GM13977 (cell line): ENCODE data around the gene TEP1.

Experiments
- DNase-seq: peaks from one replicate; pipeline ENCODE4 v3.0.0; 2012; ENCODE audit warnings: low spot score
- in situ Hi-C: fragments of 300-500 bp; cut with MboI; formaldehyde crosslinking; loops from one replicate; pipeline ENCODE4 v1.12.0; 2022; ENCODE audit warnings: low sequenced_read_pairs, low pct_unique_long_range_greater_than_20kb, mixed read lengths, inconsistent platforms; ENCODE audit not compliant: unreplicated experiment
- TF ChIP-seq, protein P1 (sequence below): IDR thresholded peaks from 2 replicates; pipeline ENCODE4 v1.5.1; 2012; ENCODE audit warnings: mild to moderate bottlenecking, control low read depth; ENCODE audit not compliant: insufficient read depth; ENCODE audit errors: extremely low read depth, missing control alignments

TEP1 gene

DNA sequence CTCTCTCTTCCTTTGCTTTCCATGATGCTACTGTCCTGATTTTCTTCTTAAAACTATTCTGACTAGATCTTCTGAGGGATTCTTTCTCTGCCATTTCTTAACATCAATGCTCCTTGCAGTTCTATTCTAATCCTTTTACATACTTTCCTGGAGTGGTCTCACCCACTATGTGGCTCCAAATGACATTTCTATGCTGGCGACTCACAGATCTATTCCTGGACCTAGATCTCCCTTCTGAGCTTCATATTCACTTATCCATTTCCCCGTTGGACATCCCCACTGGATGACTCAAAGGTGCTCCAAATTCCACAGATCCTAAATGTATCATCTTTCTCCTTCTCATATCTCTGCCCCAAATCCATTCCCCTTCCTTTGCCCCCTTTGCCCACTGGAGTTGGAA, 4.1 kb downstream of the TEP1 start:
- in situ Hi-C loops, result no loop called here
- TF ChIP-seq, protein P1, sequence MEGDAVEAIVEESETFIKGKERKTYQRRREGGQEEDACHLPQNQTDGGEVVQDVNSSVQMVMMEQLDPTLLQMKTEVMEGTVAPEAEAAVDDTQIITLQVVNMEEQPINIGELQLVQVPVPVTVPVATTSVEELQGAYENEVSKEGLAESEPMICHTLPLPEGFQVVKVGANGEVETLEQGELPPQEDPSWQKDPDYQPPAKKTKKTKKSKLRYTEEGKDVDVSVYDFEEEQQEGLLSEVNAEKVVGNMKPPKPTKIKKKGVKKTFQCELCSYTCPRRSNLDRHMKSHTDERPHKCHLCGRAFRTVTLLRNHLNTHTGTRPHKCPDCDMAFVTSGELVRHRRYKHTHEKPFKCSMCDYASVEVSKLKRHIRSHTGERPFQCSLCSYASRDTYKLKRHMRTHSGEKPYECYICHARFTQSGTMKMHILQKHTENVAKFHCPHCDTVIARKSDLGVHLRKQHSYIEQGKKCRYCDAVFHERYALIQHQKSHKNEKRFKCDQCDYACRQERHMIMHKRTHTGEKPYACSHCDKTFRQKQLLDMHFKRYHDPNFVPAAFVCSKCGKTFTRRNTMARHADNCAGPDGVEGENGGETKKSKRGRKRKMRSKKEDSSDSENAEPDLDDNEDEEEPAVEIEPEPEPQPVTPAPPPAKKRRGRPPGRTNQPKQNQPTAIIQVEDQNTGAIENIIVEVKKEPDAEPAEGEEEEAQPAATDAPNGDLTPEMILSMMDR, result no peak
- DNase-seq, result no peak

DNA sequence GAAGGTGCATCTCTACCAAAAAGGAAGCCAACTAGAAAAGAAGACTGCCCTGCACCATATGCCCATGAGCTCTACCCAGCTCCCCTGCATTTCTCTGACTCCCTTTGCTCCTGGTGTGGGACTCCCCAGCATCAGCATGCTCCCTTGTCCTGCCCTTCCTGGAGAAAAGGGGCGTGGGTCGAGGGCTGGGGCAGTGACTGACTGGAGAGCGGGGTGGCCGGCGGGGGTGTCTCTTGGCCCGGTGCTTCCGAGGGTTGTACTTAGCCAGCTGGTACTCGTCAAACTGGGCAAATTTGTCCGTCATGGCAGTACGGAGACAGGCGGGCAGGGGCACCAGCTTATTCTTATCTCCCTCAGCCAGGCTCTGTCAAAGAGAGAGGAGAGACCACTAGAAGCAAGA, 9.8 kb downstream of the TEP1 start:
- TF ChIP-seq, protein P1, result no peak
- in situ Hi-C loops, result no loop called here

DNA sequence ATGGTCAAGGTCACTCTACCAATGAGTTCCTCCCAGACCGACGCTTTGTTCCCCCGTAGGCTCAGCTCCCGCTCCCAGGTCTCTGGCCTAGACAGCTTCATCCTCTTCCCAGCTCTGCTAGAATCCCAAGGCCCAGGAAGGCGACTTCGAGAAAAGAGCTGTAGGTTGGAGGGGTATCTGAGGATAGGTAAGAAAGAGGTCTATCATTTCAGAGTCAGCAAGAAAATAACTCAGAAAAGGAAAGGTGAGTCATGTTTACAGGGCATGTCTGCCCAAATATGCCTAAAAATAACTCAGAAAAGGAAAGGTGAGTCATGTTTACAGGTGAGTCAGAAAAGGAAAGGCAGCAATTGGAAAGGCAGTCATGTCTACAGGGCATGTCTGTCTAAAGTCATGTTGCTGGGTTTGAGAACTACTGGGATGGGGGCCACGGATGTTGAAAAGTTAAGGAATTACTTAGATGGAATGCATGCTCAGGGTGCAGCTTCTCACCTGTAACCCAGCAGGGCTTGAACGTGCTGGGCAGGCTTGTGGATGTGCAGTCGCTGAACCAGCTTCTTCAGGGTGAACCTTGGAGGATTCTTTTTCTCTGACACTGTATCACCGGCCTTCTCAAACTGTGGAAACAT, 12.2 kb downstream of the TEP1 start:
- DNase-seq, result no peak
- in situ Hi-C loops, result no loop called here

More for the DNA sequence above, 9.8 kb downstream of the TEP1 start:
- DNase-seq, result no peak

DNA sequence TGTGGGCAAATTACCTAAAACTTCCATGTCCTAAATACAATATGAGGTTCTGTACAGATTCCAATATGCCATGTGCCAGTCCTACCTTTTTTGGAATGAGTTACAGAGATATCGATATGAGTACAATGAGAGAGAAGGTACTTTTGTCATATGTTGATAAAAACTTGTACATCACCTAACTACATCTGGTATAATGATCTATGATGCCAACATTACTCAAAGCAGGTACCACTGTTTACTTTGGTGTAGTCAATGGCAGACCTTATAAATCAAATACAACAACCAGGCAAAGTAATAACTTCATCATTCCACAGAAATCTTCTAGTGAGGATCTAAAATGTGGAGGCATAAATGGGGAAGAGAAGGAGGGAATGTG, 12.7 kb downstream of the TEP1 start:
- TF ChIP-seq, protein P1, result no peak
- in situ Hi-C loops, result no loop called here
- no peak for DNase-seq

More for the DNA sequence above, 12.2 kb downstream of the TEP1 start:
- TF ChIP-seq, protein P1, result no peak

DNA sequence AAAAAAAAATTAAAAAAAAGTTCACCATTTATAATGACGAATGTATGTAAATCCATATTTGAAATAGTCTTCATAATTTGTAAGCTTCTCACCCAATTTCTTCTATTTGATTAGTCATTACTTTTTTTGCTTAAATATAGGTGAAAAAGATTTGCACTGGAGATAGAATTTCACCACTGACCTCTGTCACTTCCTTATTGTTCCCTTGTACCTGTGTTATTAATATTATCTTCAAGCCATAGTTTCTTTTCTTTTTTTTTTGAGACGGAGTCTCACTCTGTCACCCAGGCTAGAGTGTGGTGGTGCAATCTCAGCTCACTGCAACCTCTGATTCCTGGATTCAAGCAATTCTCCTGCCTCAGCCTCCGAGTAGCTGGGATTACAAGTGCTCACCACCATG, 15.8 kb downstream of the TEP1 start:
- DNase-seq, result no peak
- TF ChIP-seq, protein P1, result no peak
- in situ Hi-C loops, result no loop called here

DNA sequence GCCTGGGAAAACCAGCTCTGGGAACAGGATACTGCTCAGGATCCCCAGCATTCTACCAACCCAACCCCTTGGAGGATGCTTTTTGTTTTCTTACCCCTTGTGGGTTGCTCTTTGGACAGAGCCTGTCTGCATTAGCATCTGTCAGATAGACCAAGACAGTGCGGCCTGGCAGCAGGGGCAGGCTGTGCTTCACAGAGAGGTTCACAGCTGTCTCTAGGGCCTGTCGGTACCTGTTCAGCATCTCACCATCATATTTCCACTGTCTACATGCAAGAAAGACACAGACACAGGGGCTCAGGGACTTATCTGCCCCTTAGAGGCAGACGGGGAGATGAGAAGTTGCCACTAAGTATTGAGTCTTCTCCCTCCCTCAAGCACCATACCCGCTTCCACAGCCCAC, 21.8 kb downstream of the TEP1 start:
- in situ Hi-C loops, result no loop called here
- no peak for DNase-seq
- TF ChIP-seq, protein P1, result no peak

DNA sequence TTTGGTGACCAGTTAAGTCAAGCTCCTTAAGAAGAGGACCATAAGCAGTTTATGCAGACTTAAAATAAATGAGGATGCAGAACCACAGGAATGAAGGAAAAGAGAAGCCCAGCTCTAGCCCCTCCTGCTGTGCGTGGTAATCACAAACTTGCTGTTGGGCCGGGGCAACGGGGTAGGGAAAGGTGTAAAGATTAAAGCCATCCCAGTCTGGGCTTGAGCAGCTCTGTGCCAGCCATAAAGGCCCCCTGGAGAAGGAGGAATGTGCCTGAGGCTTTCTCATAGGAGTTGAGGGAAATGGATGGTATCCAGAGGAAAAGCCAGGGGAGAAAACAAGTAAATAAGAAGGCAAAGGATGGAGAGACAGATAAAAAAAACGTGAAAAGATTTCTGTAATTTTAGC, 25.1 kb downstream of the TEP1 start:
- no peak for DNase-seq
- in situ Hi-C loops, result no loop called here
- TF ChIP-seq, protein P1, result no peak
